PC-3 (cell line): Measurements from ENCODE around the gene DNM3.

Source experiments
- EZH2 ChIP-seq: fragments of 300-600 bp; sonication (generic); IDR thresholded peaks from one replicate; pipeline ENCODE4 v1.6.1; 2017; ENCODE audit warnings: antibody characterized with exemption, mild to moderate bottlenecking, low read length; ENCODE audit not compliant: unreplicated experiment
- EZH2phosphoT487 ChIP-seq: fragments of 300-600 bp; sonication (generic); IDR thresholded peaks from 2 replicates; pipeline ENCODE4 v1.6.1; 2018; ENCODE audit warnings: mild to moderate bottlenecking, antibody characterized with exemption, low read length, borderline replicate concordance
- TF ChIP-seq, protein P1 (sequence below): fragments of 300-600 bp; sonication (generic); conservative IDR thresholded peaks from 2 replicates; pipeline ENCODE4 v1.5.1; 2017; ENCODE audit warnings: antibody characterized with exemption, low read depth, mild to moderate bottlenecking, low read length

DNA sequence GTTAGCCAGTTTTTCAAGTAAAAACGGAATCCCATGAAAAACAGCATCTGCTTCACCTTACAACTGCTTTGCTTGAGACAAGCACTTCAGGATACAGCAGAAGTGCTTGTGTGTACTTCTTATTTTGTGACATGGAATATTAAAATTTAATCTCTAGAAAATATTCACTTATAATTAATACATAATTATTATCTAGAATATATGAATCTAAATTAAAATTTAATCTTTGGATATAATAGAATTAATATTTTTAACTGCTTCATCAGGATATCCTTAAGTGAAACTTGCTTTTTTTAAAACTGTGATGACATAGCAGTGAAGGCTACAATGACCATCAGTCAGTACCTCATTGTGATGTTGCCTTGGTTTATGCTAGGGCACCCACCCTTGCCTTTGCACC lies 430.8 kb downstream of the DNM3 start:
- TF ChIP-seq, protein P1, sequence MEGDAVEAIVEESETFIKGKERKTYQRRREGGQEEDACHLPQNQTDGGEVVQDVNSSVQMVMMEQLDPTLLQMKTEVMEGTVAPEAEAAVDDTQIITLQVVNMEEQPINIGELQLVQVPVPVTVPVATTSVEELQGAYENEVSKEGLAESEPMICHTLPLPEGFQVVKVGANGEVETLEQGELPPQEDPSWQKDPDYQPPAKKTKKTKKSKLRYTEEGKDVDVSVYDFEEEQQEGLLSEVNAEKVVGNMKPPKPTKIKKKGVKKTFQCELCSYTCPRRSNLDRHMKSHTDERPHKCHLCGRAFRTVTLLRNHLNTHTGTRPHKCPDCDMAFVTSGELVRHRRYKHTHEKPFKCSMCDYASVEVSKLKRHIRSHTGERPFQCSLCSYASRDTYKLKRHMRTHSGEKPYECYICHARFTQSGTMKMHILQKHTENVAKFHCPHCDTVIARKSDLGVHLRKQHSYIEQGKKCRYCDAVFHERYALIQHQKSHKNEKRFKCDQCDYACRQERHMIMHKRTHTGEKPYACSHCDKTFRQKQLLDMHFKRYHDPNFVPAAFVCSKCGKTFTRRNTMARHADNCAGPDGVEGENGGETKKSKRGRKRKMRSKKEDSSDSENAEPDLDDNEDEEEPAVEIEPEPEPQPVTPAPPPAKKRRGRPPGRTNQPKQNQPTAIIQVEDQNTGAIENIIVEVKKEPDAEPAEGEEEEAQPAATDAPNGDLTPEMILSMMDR = no peak
- TF ChIP-seq EZH2 (no peak), EZH2phosphoT487 (no peak)
